Measurements from ENCODE around the gene CREB3L4.

DNA sequence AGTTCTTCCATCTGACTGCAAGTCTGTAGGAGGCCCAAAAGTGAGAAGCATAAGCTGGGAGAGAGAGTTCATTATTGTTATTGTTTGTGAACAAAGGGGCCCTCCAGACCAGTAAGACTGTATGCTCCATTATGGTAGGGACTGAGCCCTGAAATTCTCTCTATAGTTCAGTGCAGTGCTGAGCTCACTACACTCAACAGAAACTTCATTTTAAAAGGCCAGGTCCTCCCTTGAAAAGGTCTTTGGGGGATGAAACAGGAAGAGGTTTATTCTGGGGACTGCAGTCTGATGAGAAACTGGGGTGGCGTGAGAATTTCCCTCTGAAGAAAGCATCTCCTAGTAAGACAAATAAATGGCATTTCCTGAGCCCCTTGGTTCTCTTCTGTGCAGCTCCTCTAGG, 39.5 kb upstream of the CREB3L4 start:
- TF ChIP-seq, protein P1, sequence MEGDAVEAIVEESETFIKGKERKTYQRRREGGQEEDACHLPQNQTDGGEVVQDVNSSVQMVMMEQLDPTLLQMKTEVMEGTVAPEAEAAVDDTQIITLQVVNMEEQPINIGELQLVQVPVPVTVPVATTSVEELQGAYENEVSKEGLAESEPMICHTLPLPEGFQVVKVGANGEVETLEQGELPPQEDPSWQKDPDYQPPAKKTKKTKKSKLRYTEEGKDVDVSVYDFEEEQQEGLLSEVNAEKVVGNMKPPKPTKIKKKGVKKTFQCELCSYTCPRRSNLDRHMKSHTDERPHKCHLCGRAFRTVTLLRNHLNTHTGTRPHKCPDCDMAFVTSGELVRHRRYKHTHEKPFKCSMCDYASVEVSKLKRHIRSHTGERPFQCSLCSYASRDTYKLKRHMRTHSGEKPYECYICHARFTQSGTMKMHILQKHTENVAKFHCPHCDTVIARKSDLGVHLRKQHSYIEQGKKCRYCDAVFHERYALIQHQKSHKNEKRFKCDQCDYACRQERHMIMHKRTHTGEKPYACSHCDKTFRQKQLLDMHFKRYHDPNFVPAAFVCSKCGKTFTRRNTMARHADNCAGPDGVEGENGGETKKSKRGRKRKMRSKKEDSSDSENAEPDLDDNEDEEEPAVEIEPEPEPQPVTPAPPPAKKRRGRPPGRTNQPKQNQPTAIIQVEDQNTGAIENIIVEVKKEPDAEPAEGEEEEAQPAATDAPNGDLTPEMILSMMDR (IDR thresholded peaks at IDR 0.05; ENCODE audit: poor library complexity), result no peak
- no peak for TF ChIP-seq EZH2 (IDR thresholded peaks at IDR 0.05; ENCODE audit: borderline replicate concordance)
- no peak for TF ChIP-seq EZH2phosphoT487 (IDR thresholded peaks at IDR 0.05; ENCODE audit: low read depth, severe bottlenecking, unreplicated experiment)
